Glomerular visceral epithelial cell (primary cell): ENCODE data around the gene PCBP4.
A peak's percentile ranks its signal among the peaks of the same experiment; 100 is the strongest.
"Not testable (repeated sequence)": the region's sequence is repeated elsewhere in the genome, so short reads cannot be mapped to it uniquely, and the experiment has no call there.

ENCODE experiments used
- DNase-seq: peaks from one replicate; pipeline ENCODE4 v3.0.0-alpha.2; 2016; ENCODE audit errors: extremely low spot score

The PCBP4 gene

GRCh38 chr3:51994530-51994929, 27.3 kb upstream of the PCBP4 start:
- DNase-seq = no peak

- not testable (repeated sequence) for DNase-seq
Observed at GRCh38 chr3:51993657-51994056, 26.4 kb upstream of the PCBP4 start.

GRCh38 chr3:51992017-51992682, 24.9 kb upstream of the PCBP4 start:
- DNase-seq = no peak

- DNase-seq = not testable (repeated sequence)
Observed at GRCh38 chr3:51990501-51990971, 23.3 kb upstream of the PCBP4 start.

GRCh38 chr3:51988286-51989146, 21.3 kb upstream of the PCBP4 start:
- DNase-seq = no peak

GRCh38 chr3:51987568-51987967, 20.3 kb upstream of the PCBP4 start:
- no peak for DNase-seq

GRCh38 chr3:51986010-51986947, 19.0 kb upstream of the PCBP4 start:
- no peak for DNase-seq

GRCh38 chr3:51985063-51985462, 17.8 kb upstream of the PCBP4 start:
- no peak for DNase-seq

GRCh38 chr3:51984269-51984647, 17.0 kb upstream of the PCBP4 start:
- DNase-seq = no peak

- DNase-seq = no peak
Observed at GRCh38 chr3:51983578-51984268, 16.5 kb upstream of the PCBP4 start.

GRCh38 chr3:51982838-51983577, 15.8 kb upstream of the PCBP4 start, which contains the start of gene ACY1:
TSS of gene ACY1 (plus strand) at chr3:51983535. CDS start at chr3:51984065, 530 bp downstream.
- peak; percentile 84 for DNase-seq

- peak; percentile 78 for DNase-seq
Observed at GRCh38 chr3:51982352-51982837, 15.1 kb upstream of the PCBP4 start.

- no peak for DNase-seq
Observed at GRCh38 chr3:51980253-51980652, 13.0 kb upstream of the PCBP4 start.

GRCh38 chr3:51978143-51978502, 10.9 kb upstream of the PCBP4 start:
- DNase-seq = no peak

- no peak for DNase-seq
Observed at GRCh38 chr3:51977446-51978142, 10.3 kb upstream of the PCBP4 start.

GRCh38 chr3:51975852-51976549, 8.7 kb upstream of the PCBP4 start:
- DNase-seq = peak; percentile 31

- DNase-seq = peak; percentile 69
Observed at GRCh38 chr3:51974963-51975851, 8.0 kb upstream of the PCBP4 start, which contains the start of gene ABHD14A. TSS of gene ABHD14A (plus strand) at chr3:51975064. CDS start at chr3:51975136, 72 bp downstream.
